Activated CD8-positive, alpha-beta memory T cell treated with anti-CD3 and anti-CD28 coated beads, Interleukin-2, amount 10 ng/mL, durations not matched to agents 7 days and 5 days (primary cell): ENCODE data around the gene PLEKHA7. TPM values are rescaled to one million over a fixed set of nuclear protein-coding genes. Genes with fewer than 3 reads are reported as not detected.

ENCODE experiments used
- ATAC-seq: fragments of 150-1000 bp; cut with Tn5 transposase; one replicate; pipeline ENCODE4 v1.10.0; 2021; ENCODE audit warnings: moderate library complexity
- CTCF ChIA-PET: fragments of 350-600 bp; sonication (Branson Sonifier 250); formaldehyde crosslinking; loops from one replicate; lab custom pipeline; 2021; ENCODE audit warnings: antibody characterized with exemption; lab: Charles Lee
- DNase-seq: peaks from one replicate; pipeline ENCODE4 v3.0.0-alpha.2; 2020
- H3K27ac Mint-ChIP-seq: one replicate; pipeline ENCODE4 v1.8.0; 2021; ENCODE audit warnings: mild to moderate bottlenecking, mixed read lengths
- H3K27me3 Mint-ChIP-seq: one replicate; pipeline ENCODE4 v1.8.0; 2021; ENCODE audit warnings: mixed read lengths
- H3K36me3 Mint-ChIP-seq: one replicate; pipeline ENCODE4 v1.8.0; 2021; ENCODE audit warnings: mild to moderate bottlenecking, mixed read lengths
- H3K4me1 Mint-ChIP-seq: one replicate; pipeline ENCODE4 v1.8.0; 2021; ENCODE audit warnings: mixed read lengths
- H3K4me3 Mint-ChIP-seq: one replicate; pipeline ENCODE4 v1.8.0; 2021; ENCODE audit warnings: mild to moderate bottlenecking, moderate library complexity, mixed read lengths
- H3K9me3 Mint-ChIP-seq: one replicate; pipeline ENCODE4 v1.8.0; 2022; ENCODE audit warnings: low read depth, mixed read lengths
- total RNA-seq, 2 experiments: library from RNA; stranded (reverse); gene quantifications; one replicate each; pipeline ENCODE4 v1.2.3, GENCODE V29; 2021

Gene PLEKHA7
- total RNA-seq, 2 experiments from 2014 or later: 1.1 to 9.7 TPM

GRCh38 chr11:16786131-16786530 is 228.1 kb downstream of the PLEKHA7 start:
- Mint-ChIP-seq H3K9me3 (no peaks in the 10 kb centered on the region), H3K4me3 (no peak overlapping the region), H3K4me1 (no peaks in the 10 kb centered on the region), H3K27me3 (no peaks in the 10 kb centered on the region), H3K27ac (no peak overlapping the region), H3K36me3 (no peaks in the 10 kb centered on the region)
- CTCF ChIA-PET: interaction anchor here (0.8 to 6.0 kb wide), 15 partner anchors 9 to 277 kb away, joined by 3 to 29 read pairs (median 3); no protein-coding TSS in a partner anchor
- ATAC-seq (no peak), DNase-seq (no peak)

GRCh38 chr11:16785520-16786128 is 228.6 kb downstream of the PLEKHA7 start:
- Mint-ChIP-seq H3K27me3 (no peaks in the 10 kb centered on the region), H3K9me3 (no peaks in the 10 kb centered on the region), H3K27ac (no peak overlapping the region), H3K36me3 (no peaks in the 10 kb centered on the region), H3K4me3 (no peak overlapping the region), H3K4me1 (no peaks in the 10 kb centered on the region)
- peak; percentile 75 for ATAC-seq
- peak; percentile 69 for DNase-seq
- CTCF ChIA-PET: interaction anchor here (0.8 to 6.0 kb wide), 13 partner anchors 9 to 278 kb away, joined by 3 to 29 read pairs (median 3); no protein-coding TSS in a partner anchor

DNA sequence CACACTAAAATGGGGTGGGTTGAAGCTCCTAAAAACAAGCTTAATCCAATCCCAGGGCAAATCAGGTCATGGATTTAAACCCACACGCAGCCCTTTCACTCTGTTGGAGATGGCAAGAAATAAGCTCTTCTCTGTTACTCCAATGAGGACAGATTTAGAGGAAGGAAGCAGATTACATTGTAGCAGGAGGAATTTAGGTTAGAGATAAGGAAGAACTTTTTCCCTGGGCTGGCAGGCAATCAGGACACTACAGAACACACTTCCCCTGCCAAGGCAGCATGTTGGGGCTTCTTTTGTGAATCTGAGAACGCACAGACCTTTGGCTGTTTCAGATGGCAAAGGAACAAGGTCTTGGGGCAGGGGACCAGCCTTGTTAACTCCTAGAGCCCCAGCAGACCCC is 229.5 kb downstream of the PLEKHA7 start:
- CTCF ChIA-PET: interaction anchor here (1.1 to 6.0 kb wide), 7 partner anchors 8 to 278 kb away, joined by 3 to 29 read pairs (median 5); no protein-coding TSS in a partner anchor
- no peak for DNase-seq
- Mint-ChIP-seq H3K36me3 (no peaks in the 10 kb centered on the region), H3K4me3 (no peak overlapping the region), H3K9me3 (no peaks in the 10 kb centered on the region), H3K4me1 (no peaks in the 10 kb centered on the region), H3K27ac (no peak overlapping the region), H3K27me3 (no peaks in the 10 kb centered on the region)
- ATAC-seq: no peak

- DNase-seq (no peak), ATAC-seq (no peak)
- H3K4me3 Mint-ChIP-seq: no peak overlapping the region
- no peaks in the 10 kb centered on the region for H3K4me1 Mint-ChIP-seq
- CTCF ChIA-PET: interaction anchor here (1.4 to 6.0 kb wide), 2 partner anchors 11 to 18 kb away, joined by 4 to 29 read pairs; no protein-coding TSS in a partner anchor
- no peaks in the 10 kb centered on the region for H3K9me3 Mint-ChIP-seq
- H3K27ac Mint-ChIP-seq: no peak overlapping the region
- no peaks in the 10 kb centered on the region for H3K36me3 Mint-ChIP-seq
- no peaks in the 10 kb centered on the region for H3K27me3 Mint-ChIP-seq
Measured at GRCh38 chr11:16784097-16784496, 230.1 kb downstream of the PLEKHA7 start.

DNA sequence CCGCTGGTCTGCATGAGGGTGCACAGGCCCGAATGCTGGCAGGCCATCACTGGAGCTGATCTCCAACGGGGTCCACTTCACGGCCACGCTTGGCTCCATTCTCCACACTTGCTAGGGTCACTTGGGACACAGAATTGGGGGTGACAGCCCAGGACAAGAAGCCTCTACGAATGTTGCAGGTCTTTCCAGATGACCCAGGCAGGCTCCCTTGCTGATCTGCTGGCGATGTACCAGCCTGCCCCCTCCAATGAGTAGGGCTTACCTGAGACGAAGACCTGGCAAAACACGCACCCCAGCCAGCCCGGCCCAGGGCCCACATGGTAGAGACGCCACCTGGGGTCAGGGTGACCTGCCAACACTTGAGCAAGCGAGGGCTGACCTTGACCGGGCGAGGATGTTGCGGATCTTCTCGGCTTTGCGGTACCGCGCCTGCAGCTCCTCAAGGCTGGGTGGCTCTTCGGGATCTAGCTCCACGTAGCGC is 230.9 kb downstream of the PLEKHA7 start:
- H3K27ac Mint-ChIP-seq: no peak overlapping the region
- H3K4me3 Mint-ChIP-seq: no peak overlapping the region
- DNase-seq (no peak), ATAC-seq (no peak)
- H3K9me3 Mint-ChIP-seq: no peaks in the 10 kb centered on the region
- H3K36me3 Mint-ChIP-seq: no peaks in the 10 kb centered on the region
- H3K27me3 Mint-ChIP-seq: no peaks in the 10 kb centered on the region
- no peaks in the 10 kb centered on the region for H3K4me1 Mint-ChIP-seq
- CTCF ChIA-PET: interaction anchor here (0.8 to 1.4 kb wide), 2 partner anchors 18 to 46 kb away, joined by 3 to 4 read pairs; no protein-coding TSS in a partner anchor

DNA sequence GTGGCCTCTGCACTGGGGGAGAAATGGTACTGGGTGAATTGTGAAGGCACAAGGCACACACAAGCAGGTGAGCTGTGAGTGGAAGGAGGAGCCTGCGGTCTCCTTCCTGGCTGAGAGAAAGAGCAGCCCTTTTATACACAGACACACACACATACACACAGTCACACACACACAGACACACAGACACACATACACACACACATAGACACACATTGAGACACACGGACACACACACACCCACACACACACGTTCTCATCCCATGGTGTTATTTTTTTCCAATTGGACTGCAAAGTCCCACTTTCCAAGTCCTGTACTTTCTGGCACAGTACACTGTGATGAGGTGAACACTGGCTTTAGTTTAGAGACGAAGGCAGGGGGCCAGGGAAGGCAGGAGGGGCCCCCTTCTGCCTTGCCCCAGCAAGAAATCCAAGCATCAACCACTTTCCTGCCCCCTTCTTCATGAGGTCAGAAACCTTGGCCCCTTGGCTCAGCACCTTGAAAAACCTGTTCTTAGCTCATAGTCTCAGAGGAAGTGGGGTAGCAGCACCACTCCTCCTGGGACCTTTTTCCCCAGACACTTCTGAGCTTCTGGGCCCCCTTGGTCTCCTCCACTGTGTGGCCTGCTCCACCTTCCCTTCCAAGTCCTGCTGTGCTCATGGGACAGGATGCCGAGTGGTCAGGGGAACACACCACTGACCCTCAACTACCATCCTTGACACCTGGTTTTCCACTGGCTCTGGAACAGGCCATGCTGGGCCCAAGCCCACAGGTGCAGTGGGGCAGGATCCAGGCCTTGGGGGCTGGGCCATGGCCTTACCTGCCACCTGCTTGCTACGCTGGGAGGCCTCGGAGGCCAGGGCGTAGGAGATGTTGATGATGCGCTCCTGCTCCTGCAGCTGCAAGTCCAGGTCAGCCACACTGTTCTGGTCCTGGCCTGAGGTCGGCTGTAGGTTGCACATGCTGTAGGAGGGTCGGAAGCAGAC is 232.0 kb downstream of the PLEKHA7 start:
- DNase-seq: no peak
- CTCF ChIA-PET: interaction anchor here (0.8 kb wide), 1 partner anchor 45 kb away, joined by 3 read pairs; no protein-coding TSS in a partner anchor
- no peaks in the 10 kb centered on the region for H3K27me3 Mint-ChIP-seq
- no peak overlapping the region for H3K27ac Mint-ChIP-seq
- no peak for ATAC-seq
- H3K4me3 Mint-ChIP-seq: no peak overlapping the region
- H3K4me1 Mint-ChIP-seq: no peaks in the 10 kb centered on the region
- no peaks in the 10 kb centered on the region for H3K9me3 Mint-ChIP-seq
- H3K36me3 Mint-ChIP-seq: no peaks in the 10 kb centered on the region

DNA sequence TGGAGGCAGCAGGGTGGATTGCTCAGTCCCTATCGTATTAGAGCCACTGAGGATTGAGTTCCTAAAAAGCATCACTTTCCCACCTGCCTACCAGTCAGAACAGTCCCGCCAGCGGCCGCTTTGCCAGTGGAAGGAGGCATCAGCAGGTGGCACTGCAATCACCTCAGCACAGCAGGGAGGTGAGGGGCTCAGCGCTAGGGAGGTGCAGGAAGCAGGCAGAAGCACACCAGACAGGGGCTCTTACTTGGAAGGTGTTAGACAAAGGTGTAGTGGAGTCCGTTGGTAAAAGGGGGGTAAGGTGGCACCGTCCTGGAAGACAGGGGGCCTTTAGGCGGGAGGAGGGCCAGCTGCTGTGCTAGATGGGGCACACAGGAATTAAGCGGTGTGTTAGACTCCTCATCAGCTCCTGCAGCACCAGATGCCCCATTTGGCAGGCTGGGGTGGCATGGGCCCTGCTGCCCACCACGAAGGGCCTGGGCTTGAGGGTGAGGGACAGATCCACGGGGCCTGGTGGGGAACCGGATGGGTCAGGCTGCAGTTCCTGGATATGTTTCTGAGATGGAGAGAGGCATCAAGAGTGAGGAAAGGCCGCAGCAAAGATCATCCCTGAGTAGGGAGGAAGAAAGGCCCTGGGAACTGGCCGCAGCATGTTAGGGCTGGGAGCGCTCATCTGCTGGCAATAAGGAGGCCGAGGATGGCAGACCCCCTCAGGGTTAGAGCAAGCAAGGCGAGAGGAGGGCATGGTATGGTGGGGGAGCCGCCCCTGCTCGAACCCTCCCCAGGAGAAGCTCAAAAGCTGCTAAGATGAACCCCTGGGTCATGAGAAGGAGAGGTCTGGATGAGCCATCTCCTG is 233.3 kb downstream of the PLEKHA7 start:
- no peaks in the 10 kb centered on the region for H3K9me3 Mint-ChIP-seq
- H3K36me3 Mint-ChIP-seq: no peaks in the 10 kb centered on the region
- ATAC-seq (no peak), DNase-seq (no peak)
- H3K4me3 Mint-ChIP-seq: no peak overlapping the region
- no peak overlapping the region for H3K27ac Mint-ChIP-seq
- no peaks in the 10 kb centered on the region for H3K4me1 Mint-ChIP-seq
- peaks cover 1% of the 10 kb centered on the region for H3K27me3 Mint-ChIP-seq
- CTCF ChIA-PET: no interaction called here

GRCh38 chr11:16780146-16780545 is 234.1 kb downstream of the PLEKHA7 start:
- Mint-ChIP-seq H3K9me3 (no peaks in the 10 kb centered on the region), H3K27ac (no peak overlapping the region), H3K4me3 (no peak overlapping the region), H3K4me1 (no peaks in the 10 kb centered on the region), H3K36me3 (no peaks in the 10 kb centered on the region), H3K27me3 (peaks cover 2% of the 10 kb centered on the region)
- peak; percentile 11 for DNase-seq
- no peak for ATAC-seq
- CTCF ChIA-PET: no interaction called here

DNA sequence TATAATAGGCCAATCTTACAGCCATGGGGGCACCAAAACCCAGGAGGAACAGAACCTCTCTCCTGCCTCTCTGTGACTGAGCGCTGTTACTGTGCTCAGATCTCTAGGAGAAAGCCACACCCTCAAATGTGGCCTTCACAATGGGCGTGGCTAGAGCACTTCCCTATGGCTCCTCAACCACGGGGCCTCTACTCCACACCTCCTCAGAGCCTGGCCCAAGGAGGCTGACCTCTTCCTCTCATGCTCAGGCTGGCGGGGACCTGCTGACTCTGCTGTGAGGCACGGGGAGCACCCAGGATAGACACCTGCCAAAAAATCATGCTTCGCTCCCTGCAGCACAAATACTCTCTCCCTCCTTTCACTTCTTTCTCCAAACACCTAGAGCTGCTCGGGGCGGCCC is 234.8 kb downstream of the PLEKHA7 start:
- CTCF ChIA-PET: no interaction called here
- no peaks in the 10 kb centered on the region for H3K36me3 Mint-ChIP-seq
- H3K4me3 Mint-ChIP-seq: no peak overlapping the region
- H3K27me3 Mint-ChIP-seq: peaks cover 2% of the 10 kb centered on the region
- no peaks in the 10 kb centered on the region for H3K4me1 Mint-ChIP-seq
- ATAC-seq (no peak), DNase-seq (no peak)
- no peaks in the 10 kb centered on the region for H3K9me3 Mint-ChIP-seq
- H3K27ac Mint-ChIP-seq: no peak overlapping the region

DNA sequence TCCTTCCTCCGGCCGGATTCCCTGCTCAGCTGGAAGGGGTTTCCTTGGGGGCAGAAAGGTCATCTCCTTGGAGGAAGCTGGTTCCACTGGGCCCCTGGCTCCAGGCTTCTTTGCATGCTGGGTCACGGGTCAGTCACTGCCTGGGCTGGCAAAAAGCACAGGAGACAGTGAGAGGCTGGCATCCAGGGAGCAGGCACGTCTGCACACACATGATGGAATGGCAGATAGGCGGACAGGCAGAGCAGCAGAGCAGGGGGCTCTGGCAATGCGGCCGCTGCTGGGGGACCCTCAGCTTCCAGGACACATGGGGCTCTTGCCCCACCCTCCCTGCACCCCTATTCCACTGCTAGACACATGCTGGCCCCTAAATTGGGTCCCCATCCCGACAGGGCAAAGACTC is 235.3 kb downstream of the PLEKHA7 start:
- no peak overlapping the region for H3K27ac Mint-ChIP-seq
- ATAC-seq (no peak), DNase-seq (no peak)
- CTCF ChIA-PET: interaction anchor here (1.6 kb wide), 1 partner anchor 10 kb away, joined by 8 read pairs; no protein-coding TSS in a partner anchor
- no peaks in the 10 kb centered on the region for H3K36me3 Mint-ChIP-seq
- no peak overlapping the region for H3K4me3 Mint-ChIP-seq
- no peaks in the 10 kb centered on the region for H3K4me1 Mint-ChIP-seq
- peaks cover 2% of the 10 kb centered on the region for H3K27me3 Mint-ChIP-seq
- no peaks in the 10 kb centered on the region for H3K9me3 Mint-ChIP-seq

- Mint-ChIP-seq H3K9me3 (no peaks in the 10 kb centered on the region), H3K27ac (no peak overlapping the region), H3K4me3 (no peak overlapping the region), H3K4me1 (no peaks in the 10 kb centered on the region), H3K36me3 (no peaks in the 10 kb centered on the region), H3K27me3 (peaks cover 2% of the 10 kb centered on the region)
- no peak for ATAC-seq
- DNase-seq: no peak
- CTCF ChIA-PET: interaction anchor here (1.6 kb wide), 1 partner anchor 10 kb away, joined by 8 read pairs; no protein-coding TSS in a partner anchor
Measured at GRCh38 chr11:16778286-16778685, 235.9 kb downstream of the PLEKHA7 start.

GRCh38 chr11:16777613-16777975 is 236.6 kb downstream of the PLEKHA7 start:
- Mint-ChIP-seq H3K4me3 (no peak overlapping the region), H3K36me3 (no peaks in the 10 kb centered on the region), H3K4me1 (no peaks in the 10 kb centered on the region), H3K9me3 (no peaks in the 10 kb centered on the region), H3K27me3 (peaks cover 2% of the 10 kb centered on the region), H3K27ac (no peak overlapping the region)
- CTCF ChIA-PET: interaction anchor here (1.6 kb wide), 1 partner anchor 11 kb away, joined by 8 read pairs; no protein-coding TSS in a partner anchor
- no peak for ATAC-seq
- no peak for DNase-seq
